Activated T-cell treated with anti-CD3 and anti-CD28 coated beads for 48 hours (primary cell): ENCODE results near the gene PPP1R13L.
A peak's percentile ranks its signal among the peaks of the same experiment; 100 is the strongest.

Experiments used
- DNase-seq: peaks from one replicate; pipeline ENCODE4 v3.0.0-alpha.2; 2020; ENCODE audit warnings: low read depth

Gene PPP1R13L

GRCh38 chr19:45406226-45407090 lies 1.6 kb upstream of the PPP1R13L start, which contains the start of gene POLR1G:
Gene POLR1G (plus strand): TSS chr19:45406644. CDS start chr19:45406697, 53 bp downstream.
- DNase-seq: peak; percentile 73

GRCh38 chr19:45405435-45406225 lies 761 bp upstream of the PPP1R13L start:
- peak; percentile 74 for DNase-seq

DNA sequence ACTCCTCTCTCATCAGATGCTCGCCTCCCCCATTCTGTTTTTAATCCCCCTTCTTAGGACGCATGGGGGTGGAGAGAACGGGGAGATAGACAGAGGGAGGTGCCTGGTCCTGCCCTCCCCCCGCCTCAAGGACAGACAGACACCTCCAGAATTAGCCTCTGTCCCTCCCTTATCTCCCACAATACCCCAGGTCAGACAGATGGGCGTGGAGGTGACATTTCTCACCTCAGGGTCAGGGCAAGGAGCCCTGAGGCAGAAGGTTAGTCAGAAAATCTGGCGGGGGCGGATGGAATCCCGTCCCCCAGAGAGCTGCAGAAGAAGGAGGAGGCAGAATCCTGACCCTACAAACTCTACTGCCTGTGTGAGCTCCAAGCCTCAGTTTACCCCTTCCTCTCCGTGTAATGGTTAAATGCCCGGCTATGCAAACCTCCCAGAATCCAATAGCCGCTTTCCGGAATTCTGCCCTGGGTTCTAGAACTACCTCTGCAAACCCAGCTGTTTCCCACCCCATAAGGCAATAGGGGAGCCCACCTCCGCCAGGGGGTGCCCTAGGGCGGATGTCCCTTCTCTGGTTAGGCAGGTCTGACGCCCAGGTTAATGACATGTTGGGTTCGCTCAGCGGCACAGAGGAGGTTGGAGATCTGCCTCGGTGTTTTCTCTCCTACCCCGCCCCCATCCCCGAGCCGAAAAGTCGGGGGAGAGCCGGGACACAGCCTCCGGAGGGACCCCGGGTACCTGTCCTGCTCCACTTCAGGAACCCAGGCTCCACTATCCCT lies 900 bp downstream of the PPP1R13L start:
- DNase-seq: peak; percentile 65

DNA sequence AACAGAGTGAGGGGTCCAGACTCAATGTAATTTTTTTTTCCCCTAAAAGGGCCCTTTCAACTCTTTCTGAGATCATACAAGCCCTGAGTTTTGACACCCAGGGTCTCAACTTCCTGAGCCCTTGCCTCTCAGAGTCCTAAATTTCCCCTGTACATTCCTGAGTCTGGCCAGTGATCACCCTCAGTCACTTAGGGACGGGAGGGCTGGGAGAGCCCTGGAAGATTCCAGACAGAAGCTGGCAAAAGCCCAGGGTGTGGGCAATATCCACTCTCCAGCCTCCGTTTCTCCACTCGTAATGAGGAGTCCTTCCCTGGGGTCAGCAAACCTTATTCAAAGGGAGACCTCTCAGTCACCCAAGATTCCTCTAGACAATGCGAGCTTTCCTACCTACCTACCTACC lies 1.6 kb downstream of the PPP1R13L start:
- no peak for DNase-seq

DNA sequence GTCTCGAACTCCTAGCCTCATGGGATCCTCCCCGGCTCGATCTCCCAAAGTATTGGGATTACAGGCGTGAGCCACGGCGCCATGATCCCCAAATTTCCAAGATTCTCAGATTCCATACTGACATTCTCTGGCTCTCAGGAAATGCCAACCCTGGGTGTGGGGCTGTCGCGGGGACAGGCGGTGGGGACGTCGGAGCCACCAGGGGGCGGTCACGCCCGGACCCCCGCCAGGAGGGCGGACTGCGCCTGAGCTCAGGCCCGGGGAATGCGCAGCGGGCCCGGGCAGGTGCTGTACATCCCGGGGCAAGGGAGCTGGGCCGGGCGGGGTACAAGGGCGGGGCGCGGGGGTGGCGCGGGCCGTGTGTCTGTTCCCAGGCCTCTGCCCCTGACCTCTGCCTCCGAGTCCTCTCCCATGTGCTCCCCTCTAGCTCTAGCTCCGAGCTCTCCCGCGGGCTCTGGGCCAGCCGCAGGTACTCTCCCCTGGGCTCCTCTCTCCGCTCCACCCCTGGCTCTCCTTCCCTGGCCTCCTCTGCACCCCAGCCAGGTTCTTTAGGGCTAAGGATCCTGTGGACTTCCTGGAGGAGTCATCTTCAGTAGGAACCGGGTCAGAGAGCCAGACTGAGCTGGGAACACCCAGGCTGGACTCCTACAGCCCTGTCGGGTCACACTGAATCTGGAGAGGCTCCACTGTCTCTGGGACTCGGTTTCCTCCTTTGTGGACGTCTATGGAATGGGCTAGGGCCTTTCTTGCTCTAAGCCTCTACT lies 2.4 kb downstream of the PPP1R13L start:
- peak; percentile 41 for DNase-seq

DNA sequence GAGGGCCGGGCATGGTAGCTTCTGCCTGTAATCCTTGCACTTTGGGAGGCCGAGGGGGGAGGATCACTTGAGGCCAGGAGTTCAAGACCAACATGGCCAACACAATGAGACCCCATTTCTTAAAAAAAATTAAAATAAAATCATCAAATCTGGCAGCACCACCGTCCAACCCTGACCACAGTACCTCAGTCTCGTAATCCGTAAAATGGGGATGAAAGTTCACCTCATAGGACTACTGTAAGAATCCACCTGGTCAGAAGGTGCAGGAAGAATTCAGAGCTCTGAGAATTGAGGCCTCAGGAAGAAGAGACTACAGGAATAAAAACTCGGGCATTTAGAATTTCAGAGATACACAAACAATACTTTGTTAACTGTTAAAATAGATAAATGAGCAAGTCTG lies 3.1 kb downstream of the PPP1R13L start:
- DNase-seq: no peak

DNA sequence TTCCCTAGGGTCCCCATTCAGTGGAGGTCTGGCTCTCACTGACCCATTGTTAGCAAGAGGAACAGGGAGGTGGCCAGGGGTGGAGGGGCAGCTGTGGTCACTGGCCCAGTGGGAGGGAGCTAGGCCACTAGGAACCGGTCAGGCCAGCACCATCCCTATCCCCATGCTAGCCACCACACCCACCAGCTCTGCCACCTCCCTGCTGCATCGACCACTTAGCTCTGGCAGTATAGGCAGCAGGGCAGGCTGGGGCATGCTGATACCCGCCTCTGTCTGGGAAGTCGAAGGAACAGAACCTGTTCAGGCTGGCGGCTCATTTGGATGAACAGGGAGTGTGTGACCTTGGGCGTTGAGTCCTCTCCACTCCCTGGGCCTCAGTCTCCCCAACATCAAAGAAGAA lies 4.7 kb downstream of the PPP1R13L start:
- DNase-seq: no peak

- DNase-seq: no peak
These were observed 8.8 kb downstream of the PPP1R13L start for GRCh38 chr19:45395821-45396617.

GRCh38 chr19:45391871-45392665 lies 12.8 kb downstream of the PPP1R13L start:
- no peak for DNase-seq

- no peak for DNase-seq
These were observed 13.5 kb downstream of the PPP1R13L start for GRCh38 chr19:45391346-45391745.

GRCh38 chr19:45385392-45386221 lies 19.3 kb downstream of the PPP1R13L start:
- no peak for DNase-seq

DNA sequence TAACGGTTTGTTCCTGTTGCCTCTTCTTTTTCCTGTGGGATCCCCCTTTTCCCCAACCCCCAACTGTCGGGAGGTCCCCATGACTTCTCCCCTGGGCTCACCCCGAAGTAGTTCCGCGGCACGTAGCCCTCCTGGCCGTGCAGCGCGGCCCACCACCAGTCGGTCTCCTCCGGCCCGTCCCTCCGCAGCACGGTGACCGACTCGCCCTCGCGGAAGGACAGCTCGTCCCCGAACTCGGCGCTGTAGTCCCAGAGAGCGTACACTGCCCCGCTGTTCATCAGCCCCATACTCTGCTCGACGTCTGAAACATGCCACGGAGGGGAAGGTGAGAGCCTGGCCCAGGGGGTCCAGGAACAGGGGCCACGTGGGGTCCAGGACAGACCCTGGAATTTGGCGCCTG lies 22.4 kb downstream of the PPP1R13L start:
- DNase-seq: no peak

DNA sequence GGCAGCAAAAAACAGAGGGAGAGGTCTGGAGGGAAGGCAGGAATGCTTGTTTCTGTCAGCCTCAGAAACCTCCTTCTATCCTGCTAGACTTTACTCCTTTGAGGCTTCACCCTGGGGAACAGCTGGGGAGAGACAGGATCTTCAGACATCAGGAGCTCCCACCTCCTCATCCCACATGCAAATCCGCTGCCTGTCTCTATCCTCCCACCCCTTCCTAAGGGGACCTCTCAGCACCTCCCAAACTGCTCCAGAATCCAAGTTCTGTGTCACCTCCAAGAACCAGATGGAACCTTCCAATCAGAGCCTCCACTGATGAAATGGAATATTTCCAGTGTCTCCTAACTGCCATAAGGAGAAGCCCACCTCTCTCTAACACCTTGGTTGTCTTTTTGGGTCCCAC lies 24.8 kb downstream of the PPP1R13L start:
- DNase-seq: no peak

DNA sequence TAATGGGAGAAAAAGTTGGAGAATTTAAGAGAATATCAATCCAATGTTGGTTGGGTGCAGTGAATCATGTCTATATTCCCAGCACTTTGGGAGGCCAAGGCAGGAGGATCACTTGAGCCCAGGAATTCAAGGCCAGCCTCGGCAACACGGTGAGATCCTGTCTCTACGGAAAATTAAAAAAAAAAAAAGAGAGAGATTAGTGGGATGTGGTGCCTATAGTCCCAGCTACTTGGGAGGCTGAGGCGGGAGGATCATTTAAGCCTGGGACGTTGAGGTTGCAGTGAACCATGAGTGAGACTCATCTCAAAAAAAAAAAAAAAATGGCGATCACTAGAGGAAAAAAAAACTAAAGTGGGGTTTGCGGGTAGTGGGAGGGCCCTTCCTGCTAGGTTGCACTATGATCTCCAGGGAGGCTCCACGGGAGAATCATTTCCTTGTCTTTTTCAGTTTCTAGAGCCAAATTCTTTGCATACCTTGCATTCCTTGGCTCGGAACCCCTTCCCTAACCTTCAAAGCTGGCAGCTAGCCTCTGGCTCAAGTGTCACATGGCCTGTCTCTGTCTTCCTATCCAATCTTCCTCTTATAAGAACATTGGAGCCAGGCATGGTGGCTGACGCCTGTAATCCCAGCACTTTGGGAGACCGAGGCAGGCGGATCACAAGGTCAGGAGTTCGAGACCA lies 28.7 kb downstream of the PPP1R13L start:
- no peak for DNase-seq

GRCh38 chr19:45370410-45371204 lies 34.3 kb downstream of the PPP1R13L start, which contains the start of gene ERCC2:
Gene ERCC2 (minus strand): TSS chr19:45370573. CDS start chr19:45370540, 33 bp downstream.
- DNase-seq: peak; percentile 100

DNA sequence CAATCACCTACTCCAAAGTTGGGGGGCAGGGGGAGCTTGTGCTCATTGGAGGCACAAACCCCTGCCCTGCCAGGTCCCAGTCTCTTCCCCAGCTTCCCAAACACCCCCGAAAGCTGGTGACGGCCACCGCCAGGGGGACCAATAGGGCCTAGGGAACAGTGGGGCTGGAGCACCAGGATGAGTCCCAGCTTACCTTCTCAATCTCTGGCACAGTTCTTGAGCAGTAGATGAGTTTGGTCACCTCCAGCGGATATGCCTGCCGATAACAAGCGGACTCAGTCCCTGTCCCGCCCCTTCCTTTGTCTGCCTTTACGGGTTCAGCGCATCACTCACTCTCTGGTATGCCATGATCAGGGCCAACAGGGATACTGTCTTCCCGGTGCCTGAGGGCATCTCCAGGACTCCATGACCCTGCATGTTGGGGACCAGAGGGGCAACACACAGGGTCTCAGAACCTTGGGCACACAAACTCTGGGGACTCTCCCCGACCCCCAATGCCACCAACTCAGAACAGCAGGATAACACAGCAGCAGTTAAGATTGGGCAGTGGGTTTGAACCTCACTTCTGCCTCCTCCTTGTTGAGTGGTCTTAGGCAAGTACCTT lies 36.0 kb downstream of the PPP1R13L start:
- no peak for DNase-seq

DNA sequence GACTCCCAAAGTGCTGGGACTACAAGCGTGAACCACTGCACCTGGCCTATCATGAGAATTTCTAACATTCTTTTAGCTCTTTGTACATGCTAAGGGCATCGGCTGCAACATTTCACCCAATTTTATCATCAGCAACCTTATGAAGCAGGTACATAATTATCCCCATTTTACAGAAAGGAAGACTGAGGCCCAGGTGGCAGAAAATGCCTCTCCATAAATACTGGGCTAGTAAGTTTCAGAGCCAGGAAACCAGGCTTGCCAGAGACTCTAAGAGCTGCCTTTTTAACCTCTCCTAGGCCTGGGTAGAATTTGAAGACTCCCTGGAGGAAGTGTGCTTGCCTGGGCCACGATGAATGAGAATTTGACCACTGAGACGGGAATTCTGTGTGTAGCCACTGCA lies 36.7 kb downstream of the PPP1R13L start:
- DNase-seq: no peak
